ENCODE measurements around the gene IFNG-AS1. TPM values are rescaled to one million over a fixed set of nuclear protein-coding genes. Genes with fewer than 3 reads are reported as not detected.

The IFNG-AS1 gene
- total and polyA plus RNA-seq, 2 experiments from 2014 or later: not detected

DNA sequence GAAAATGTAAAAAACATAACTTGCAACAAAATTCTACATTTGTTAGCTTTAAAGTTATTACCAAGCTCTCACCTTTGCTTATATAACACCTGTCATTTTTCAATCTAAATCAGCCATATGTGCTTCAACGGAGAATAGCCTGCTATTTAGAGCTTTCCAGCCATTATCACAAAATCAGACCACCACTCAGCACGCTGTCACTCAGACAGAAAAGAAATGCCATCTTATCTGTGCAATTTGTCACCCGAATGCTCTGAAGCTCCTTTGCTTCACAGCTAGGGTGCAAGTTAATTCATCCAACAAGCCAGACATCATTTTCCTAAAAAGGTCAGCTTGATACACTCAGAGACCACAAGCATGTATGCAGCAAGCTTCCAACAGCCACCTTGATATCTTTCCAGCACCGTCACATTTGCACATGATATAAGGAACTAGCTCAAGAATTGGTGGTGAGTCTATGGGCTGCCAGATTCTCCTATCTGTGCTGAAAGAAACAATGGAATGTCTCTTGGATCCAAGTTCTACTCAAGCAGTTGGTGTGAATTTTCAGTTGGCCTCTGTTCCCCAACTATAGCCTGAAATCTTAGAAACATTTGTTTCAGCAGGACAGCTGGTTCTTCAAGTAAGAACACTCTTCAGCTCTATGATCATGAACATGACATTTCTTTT is 20.0 kb upstream of the IFNG-AS1 start:
- 88% methylated on average over 4 of the region's 4 CpGs for WGBS (ENCODE audit: low lambda C conversion rate, missing lambda C conversion rate)

DNA sequence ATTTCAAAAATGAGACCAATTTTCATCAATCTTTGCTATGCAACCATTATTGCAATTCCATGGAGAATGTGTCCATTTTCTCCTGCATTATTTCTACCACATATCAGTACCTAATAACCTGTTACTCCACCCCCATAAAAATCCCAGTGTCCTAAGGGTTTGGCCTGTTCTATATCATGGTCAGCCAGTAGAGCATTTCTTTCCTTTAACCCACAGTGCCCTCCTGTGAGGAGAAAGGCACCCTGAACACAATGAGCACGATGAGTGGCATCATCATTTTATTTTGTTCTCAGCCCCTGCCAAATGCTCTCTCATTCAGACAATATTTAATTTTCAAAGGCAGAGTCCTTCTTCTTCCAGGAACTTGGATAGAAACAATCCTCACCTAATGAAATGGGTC is 11.6 kb upstream of the IFNG-AS1 start:
- no peak overlapping the region for H2AFZ ChIP-seq
- no peaks in the 10 kb centered on the region for H4K20me1 ChIP-seq (ENCODE audit: insufficient read depth, poor library complexity, severe bottlenecking)
- H3K4me3 ChIP-seq: no peak overlapping the region
- no peak for DNase-seq (ENCODE audit: low spot score)
- H3K27ac ChIP-seq: no peak overlapping the region
- no peaks in the 10 kb centered on the region for H3K4me1 ChIP-seq (ENCODE audit: insufficient read depth)
- TF ChIP-seq EZH2 (IDR thresholded peaks at IDR 0.05; ENCODE audit: borderline replicate concordance) (no peak), EZH2phosphoT487 (IDR thresholded peaks at IDR 0.05; ENCODE audit: low read depth, severe bottlenecking, unreplicated experiment) (no peak)
- TF ChIP-seq, protein P1, sequence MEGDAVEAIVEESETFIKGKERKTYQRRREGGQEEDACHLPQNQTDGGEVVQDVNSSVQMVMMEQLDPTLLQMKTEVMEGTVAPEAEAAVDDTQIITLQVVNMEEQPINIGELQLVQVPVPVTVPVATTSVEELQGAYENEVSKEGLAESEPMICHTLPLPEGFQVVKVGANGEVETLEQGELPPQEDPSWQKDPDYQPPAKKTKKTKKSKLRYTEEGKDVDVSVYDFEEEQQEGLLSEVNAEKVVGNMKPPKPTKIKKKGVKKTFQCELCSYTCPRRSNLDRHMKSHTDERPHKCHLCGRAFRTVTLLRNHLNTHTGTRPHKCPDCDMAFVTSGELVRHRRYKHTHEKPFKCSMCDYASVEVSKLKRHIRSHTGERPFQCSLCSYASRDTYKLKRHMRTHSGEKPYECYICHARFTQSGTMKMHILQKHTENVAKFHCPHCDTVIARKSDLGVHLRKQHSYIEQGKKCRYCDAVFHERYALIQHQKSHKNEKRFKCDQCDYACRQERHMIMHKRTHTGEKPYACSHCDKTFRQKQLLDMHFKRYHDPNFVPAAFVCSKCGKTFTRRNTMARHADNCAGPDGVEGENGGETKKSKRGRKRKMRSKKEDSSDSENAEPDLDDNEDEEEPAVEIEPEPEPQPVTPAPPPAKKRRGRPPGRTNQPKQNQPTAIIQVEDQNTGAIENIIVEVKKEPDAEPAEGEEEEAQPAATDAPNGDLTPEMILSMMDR (IDR thresholded peaks at IDR 0.05; ENCODE audit: poor library complexity): no peak
- H3K36me3 ChIP-seq (replicated peaks; ENCODE audit: insufficient read depth, low read depth): no peaks in the 10 kb centered on the region
- H3K9me2 ChIP-seq (replicated peaks; ENCODE audit: insufficient read depth): no peaks in the 10 kb centered on the region
- no peaks in the 10 kb centered on the region for H3K9me3 ChIP-seq (ENCODE audit: low read depth)
- H3K79me2 ChIP-seq: no peaks in the 10 kb centered on the region
- 91% methylated on average over 1 of the region's 1 CpG for WGBS (ENCODE audit: low lambda C conversion rate, missing lambda C conversion rate)
- H3K27me3 ChIP-seq: no peaks in the 10 kb centered on the region
- no peak overlapping the region for H3K4me2 ChIP-seq

More for the DNA sequence above, 20.0 kb upstream of the IFNG-AS1 start:
- Histone ChIP-seq H3K4me2 (no peak overlapping the region), H3K27me3 (peaks cover 7% of the 10 kb centered on the region), H2AFZ (no peak overlapping the region), H4K20me1 (ENCODE audit: insufficient read depth, poor library complexity, severe bottlenecking) (no peaks in the 10 kb centered on the region), H3K9me3 (ENCODE audit: low read depth) (no peaks in the 10 kb centered on the region), H3K4me1 (ENCODE audit: insufficient read depth) (no peaks in the 10 kb centered on the region), H3K4me3 (no peak overlapping the region), H3K36me3 (replicated peaks; ENCODE audit: insufficient read depth, low read depth) (no peaks in the 10 kb centered on the region), H3K9me2 (replicated peaks; ENCODE audit: insufficient read depth) (no peaks in the 10 kb centered on the region), H3K79me2 (no peaks in the 10 kb centered on the region), H3K27ac (no peak overlapping the region)
- DNase-seq (ENCODE audit: low spot score): no peak
- no peak for TF ChIP-seq EZH2phosphoT487 (IDR thresholded peaks at IDR 0.05; ENCODE audit: low read depth, severe bottlenecking, unreplicated experiment)
- TF ChIP-seq, protein P1 (IDR thresholded peaks at IDR 0.05; ENCODE audit: poor library complexity): no peak

DNA sequence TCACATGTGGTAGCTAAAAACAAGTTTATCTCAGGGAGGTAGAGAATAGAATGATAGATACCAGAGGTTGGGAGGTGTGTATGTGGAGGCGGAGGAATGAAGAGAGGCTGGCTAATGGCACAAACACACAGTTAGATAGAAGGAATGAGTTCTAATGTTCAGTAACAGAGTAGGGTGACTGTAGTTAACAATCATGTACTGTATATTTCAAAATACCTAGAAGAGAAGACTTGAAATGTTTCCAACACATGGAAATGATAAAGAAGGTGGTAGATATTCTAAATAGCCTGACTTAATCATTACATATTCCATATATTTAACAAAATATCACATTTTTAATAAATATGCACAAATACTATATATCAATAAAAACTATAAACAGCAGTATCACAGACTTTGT is 8.9 kb upstream of the IFNG-AS1 start:
- Histone ChIP-seq H3K36me3 (replicated peaks; ENCODE audit: insufficient read depth, low read depth) (no peaks in the 10 kb centered on the region), H4K20me1 (ENCODE audit: insufficient read depth, poor library complexity, severe bottlenecking) (no peaks in the 10 kb centered on the region), H3K27ac (no peak overlapping the region), H3K27me3 (no peaks in the 10 kb centered on the region), H3K79me2 (no peaks in the 10 kb centered on the region), H3K9me2 (replicated peaks; ENCODE audit: insufficient read depth) (no peaks in the 10 kb centered on the region), H2AFZ (no peak overlapping the region), H3K9me3 (ENCODE audit: low read depth) (no peaks in the 10 kb centered on the region), H3K4me1 (ENCODE audit: insufficient read depth) (no peaks in the 10 kb centered on the region), H3K4me2 (no peak overlapping the region), H3K4me3 (no peak overlapping the region)
- DNase-seq (ENCODE audit: low spot score): no peak
- TF ChIP-seq EZH2phosphoT487 (IDR thresholded peaks at IDR 0.05; ENCODE audit: low read depth, severe bottlenecking, unreplicated experiment) (no peak), EZH2 (IDR thresholded peaks at IDR 0.05; ENCODE audit: borderline replicate concordance) (no peak)
- TF ChIP-seq, protein P1 (IDR thresholded peaks at IDR 0.05; ENCODE audit: poor library complexity): no peak
- 100% methylated on average over 1 of the region's 1 CpG for whole genome bisulfite sequencing (ENCODE audit: low lambda C conversion rate, missing lambda C conversion rate)

All from hepatocyte (in vitro differentiated cells).